Measurements from ENCODE around the gene PELO.

GRCh38 chr5:52830650-52831049, 42.9 kb downstream of the PELO start:
- TF ChIP-seq, protein P1, sequence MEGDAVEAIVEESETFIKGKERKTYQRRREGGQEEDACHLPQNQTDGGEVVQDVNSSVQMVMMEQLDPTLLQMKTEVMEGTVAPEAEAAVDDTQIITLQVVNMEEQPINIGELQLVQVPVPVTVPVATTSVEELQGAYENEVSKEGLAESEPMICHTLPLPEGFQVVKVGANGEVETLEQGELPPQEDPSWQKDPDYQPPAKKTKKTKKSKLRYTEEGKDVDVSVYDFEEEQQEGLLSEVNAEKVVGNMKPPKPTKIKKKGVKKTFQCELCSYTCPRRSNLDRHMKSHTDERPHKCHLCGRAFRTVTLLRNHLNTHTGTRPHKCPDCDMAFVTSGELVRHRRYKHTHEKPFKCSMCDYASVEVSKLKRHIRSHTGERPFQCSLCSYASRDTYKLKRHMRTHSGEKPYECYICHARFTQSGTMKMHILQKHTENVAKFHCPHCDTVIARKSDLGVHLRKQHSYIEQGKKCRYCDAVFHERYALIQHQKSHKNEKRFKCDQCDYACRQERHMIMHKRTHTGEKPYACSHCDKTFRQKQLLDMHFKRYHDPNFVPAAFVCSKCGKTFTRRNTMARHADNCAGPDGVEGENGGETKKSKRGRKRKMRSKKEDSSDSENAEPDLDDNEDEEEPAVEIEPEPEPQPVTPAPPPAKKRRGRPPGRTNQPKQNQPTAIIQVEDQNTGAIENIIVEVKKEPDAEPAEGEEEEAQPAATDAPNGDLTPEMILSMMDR (IDR thresholded peaks at IDR 0.05), result no peak
- TF ChIP-seq POLR2A (IDR thresholded peaks at IDR 0.05), result no peak

Measured in testis (tissue), 2 donors.